ENCODE results near the gene LATS1. TPM values are rescaled to one million over a fixed set of nuclear protein-coding genes. Genes with fewer than 3 reads are reported as not detected.

Gene LATS1
- 5.4 and 8.0 TPM in 2 replicates for polyA plus RNA-seq

GRCh38 chr6:149717588-149718458, at the start of gene LATS1:
TSS of gene LATS1 (minus strand) at chr6:149718101. CDS start at chr6:149702126, 15,975 bp downstream.

GRCh38 chr6:149749594-149750135, 31.8 kb upstream of the LATS1 start, which contains the start of gene PCMT1:
TSS of gene PCMT1 (plus strand) at chr6:149749741. CDS start at chr6:149749902, 161 bp downstream.

GRCh38 chr6:149746147-149746946, 28.4 kb upstream of the LATS1 start, which contains the start of gene NUP43:
TSS of gene NUP43 (minus strand) at chr6:149746529. CDS start at chr6:149746495, 34 bp downstream.

GRCh38 chr6:149648148-149649145, 69.5 kb downstream of the LATS1 start, which contains the start of gene KATNA1:
TSS of gene KATNA1 (minus strand) at chr6:149648714. CDS start at chr6:149638547, 10,167 bp downstream.

Other genes starting within 250 kb of the LATS1 start
- not detected in 2 replicates for gene ZC3H12D, start 233.1 kb downstream of the LATS1 start, polyA plus RNA-seq
- gene PPIL4, start 172.1 kb downstream of the LATS1 start, polyA plus RNA-seq, result 36.9 and 55.7 TPM in 2 replicates
- gene GINM1, start 151.7 kb downstream of the LATS1 start, polyA plus RNA-seq, result 10.2 and 12.9 TPM in 2 replicates
- 3.3 and 7.6 TPM in 2 replicates for gene KATNA1, start 69.4 kb downstream of the LATS1 start, polyA plus RNA-seq
- 9.1 and 13.5 TPM in 2 replicates for gene NUP43, start 28.4 kb upstream of the LATS1 start, polyA plus RNA-seq
- gene PCMT1, start 31.6 kb upstream of the LATS1 start, polyA plus RNA-seq, result 413 and 492 TPM in 2 replicates
- 46.1 and 48.8 TPM in 2 replicates for gene LRP11, start 146.3 kb upstream of the LATS1 start, polyA plus RNA-seq
- 0.34 TPM in 1 of 2 replicates, not detected in the other for gene RAET1E, start 180.0 kb upstream of the LATS1 start, polyA plus RNA-seq
- gene RAET1G, start 205.0 kb upstream of the LATS1 start, polyA plus RNA-seq, result not detected in 2 replicates
- 5.6 and 9.5 TPM in 2 replicates for gene ULBP2, start 223.9 kb upstream of the LATS1 start, polyA plus RNA-seq
- gene ULBP1, start 245.8 kb upstream of the LATS1 start, polyA plus RNA-seq, result not detected in 2 replicates